H1 (cell line): ENCODE data around the gene GRIK2. TPM values are rescaled to one million over a fixed set of nuclear protein-coding genes. Genes with fewer than 3 reads are reported as not detected.

ENCODE experiments used
- GABPA ChIP-seq: IDR thresholded peaks from 2 replicates; pipeline ENCODE4 v1.6.1; 2011; ENCODE audit warnings: mild to moderate bottlenecking, low read length, moderate library complexity, borderline replicate concordance; ENCODE audit not compliant: insufficient read depth
- HDAC2 ChIP-seq, 2 experiments: fragments of 300-600 bp in 1 of 2; sonication (generic) in 1 of 2; IDR thresholded peaks; 2 replicates each; pipeline ENCODE4 v1.6.1; 2011 to 2012; ENCODE audit warnings: low read depth in 2 of 2, low read length in 2 of 2, mild to moderate bottlenecking in 2 of 2, moderate library complexity in 2 of 2, borderline replicate concordance in 1 of 2, inconsistent platforms in 1 of 2
- HDAC6 ChIP-seq: IDR thresholded peaks from one replicate; pipeline ENCODE4 v1.7.1; 2012; ENCODE audit warnings: low read depth, mild to moderate bottlenecking, inconsistent platforms, low read length, moderate library complexity
- KDM5A ChIP-seq: fragments of 200-600 bp; IDR thresholded peaks from 2 replicates; pipeline ENCODE4 v1.7.1; 2012; ENCODE audit warnings: mild to moderate bottlenecking, low read length, inconsistent platforms, mixed read lengths
- YY1 ChIP-seq: IDR thresholded peaks from 2 replicates; pipeline ENCODE4 v1.6.1; 2011; ENCODE audit warnings: low read depth, mild to moderate bottlenecking, low read length
- ZNF274 ChIP-seq: IDR thresholded peaks from 2 replicates; pipeline ENCODE4 v1.7.0; 2012; ENCODE audit warnings: low read length, borderline replicate concordance; ENCODE audit errors: extremely low read depth
- polyA plus RNA-seq, 7 experiments: library from polyadenylated mRNA; depleted of rRNA in 3 of 7; stranded (reverse) in 5 of 7; unstranded in 2 of 7; fragments of >200 nt in 5 of 7; fragments of 200-250 nt in 2 of 7; gene quantifications; 1 replicate in 5 of 7; 2 replicates in 1 of 7; 4 replicates in 1 of 7; pipeline versions ENCODE4 v1.2.1 to v1.2.3, GENCODE V29; 2011 to 2013; ENCODE audit warnings: missing spikeins in 2 of 7, mixed read lengths in 2 of 7
- total RNA-seq: library from RNA; stranded (reverse); fragmentation: NEBNext Ultra II Directional; extraction: Animal tissue kit (Norgen Biotek cat#: 25700); gene quantifications from 2 replicates; pipeline ENCODE4 v1.2.1, GENCODE V29; 2021
- TF ChIP-seq, protein P1 (sequence below): fragments of 300-600 bp; sonication (generic); IDR thresholded peaks from 2 replicates; pipeline ENCODE4 v1.7.1; 2012; ENCODE audit warnings: low read length, moderate library complexity, mild to moderate bottlenecking, inconsistent platforms; ENCODE audit not compliant: insufficient replicate concordance
- TF ChIP-seq, protein P2 (sequence below): IDR thresholded peaks from 2 replicates; pipeline ENCODE4 v1.6.1; 2012; ENCODE audit warnings: low read length, inconsistent platforms

GRIK2 gene
- total and polyA plus RNA-seq, 2 of the 8 experiments (the other 6 are each of a cell fraction or from before 2014, with no cell fraction given): 1.8 to 2.2 TPM

DNA sequence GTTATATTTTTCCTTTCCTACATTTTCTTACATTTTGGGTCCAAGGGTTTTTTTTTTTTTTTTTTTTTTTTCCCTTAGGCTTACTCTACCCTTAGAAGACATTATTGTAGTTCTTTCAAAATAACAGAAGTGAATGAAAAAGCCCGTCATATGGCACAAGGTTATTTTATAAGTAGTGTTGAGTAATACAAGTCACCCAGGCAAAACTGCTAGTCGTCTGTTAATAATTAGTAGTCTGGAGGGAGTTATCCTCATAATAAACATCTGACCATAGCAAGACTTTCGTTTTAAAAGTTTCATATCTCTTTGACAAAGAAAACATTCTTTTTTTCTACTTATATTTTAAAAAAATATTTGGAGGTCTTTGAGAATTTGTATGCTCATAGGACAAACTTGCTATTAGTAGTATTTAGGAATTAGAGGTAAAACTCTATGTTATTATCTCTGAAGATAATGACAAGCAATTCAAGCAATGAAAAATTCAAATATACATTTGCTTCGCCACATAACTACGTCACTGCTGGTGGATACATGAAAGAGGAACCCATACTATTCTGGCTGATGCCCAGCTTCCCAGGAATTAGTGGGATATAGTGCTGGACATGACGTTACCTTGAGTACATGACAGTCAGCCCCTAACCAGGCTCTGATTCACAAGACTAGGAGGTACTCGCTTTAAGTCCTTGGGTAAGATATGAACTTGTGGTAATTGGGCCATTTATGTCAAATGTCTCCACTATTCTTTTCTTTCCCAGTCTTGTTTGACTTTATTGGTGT is 532.8 kb downstream of the GRIK2 start (continued):
- TF ChIP-seq, protein P1, sequence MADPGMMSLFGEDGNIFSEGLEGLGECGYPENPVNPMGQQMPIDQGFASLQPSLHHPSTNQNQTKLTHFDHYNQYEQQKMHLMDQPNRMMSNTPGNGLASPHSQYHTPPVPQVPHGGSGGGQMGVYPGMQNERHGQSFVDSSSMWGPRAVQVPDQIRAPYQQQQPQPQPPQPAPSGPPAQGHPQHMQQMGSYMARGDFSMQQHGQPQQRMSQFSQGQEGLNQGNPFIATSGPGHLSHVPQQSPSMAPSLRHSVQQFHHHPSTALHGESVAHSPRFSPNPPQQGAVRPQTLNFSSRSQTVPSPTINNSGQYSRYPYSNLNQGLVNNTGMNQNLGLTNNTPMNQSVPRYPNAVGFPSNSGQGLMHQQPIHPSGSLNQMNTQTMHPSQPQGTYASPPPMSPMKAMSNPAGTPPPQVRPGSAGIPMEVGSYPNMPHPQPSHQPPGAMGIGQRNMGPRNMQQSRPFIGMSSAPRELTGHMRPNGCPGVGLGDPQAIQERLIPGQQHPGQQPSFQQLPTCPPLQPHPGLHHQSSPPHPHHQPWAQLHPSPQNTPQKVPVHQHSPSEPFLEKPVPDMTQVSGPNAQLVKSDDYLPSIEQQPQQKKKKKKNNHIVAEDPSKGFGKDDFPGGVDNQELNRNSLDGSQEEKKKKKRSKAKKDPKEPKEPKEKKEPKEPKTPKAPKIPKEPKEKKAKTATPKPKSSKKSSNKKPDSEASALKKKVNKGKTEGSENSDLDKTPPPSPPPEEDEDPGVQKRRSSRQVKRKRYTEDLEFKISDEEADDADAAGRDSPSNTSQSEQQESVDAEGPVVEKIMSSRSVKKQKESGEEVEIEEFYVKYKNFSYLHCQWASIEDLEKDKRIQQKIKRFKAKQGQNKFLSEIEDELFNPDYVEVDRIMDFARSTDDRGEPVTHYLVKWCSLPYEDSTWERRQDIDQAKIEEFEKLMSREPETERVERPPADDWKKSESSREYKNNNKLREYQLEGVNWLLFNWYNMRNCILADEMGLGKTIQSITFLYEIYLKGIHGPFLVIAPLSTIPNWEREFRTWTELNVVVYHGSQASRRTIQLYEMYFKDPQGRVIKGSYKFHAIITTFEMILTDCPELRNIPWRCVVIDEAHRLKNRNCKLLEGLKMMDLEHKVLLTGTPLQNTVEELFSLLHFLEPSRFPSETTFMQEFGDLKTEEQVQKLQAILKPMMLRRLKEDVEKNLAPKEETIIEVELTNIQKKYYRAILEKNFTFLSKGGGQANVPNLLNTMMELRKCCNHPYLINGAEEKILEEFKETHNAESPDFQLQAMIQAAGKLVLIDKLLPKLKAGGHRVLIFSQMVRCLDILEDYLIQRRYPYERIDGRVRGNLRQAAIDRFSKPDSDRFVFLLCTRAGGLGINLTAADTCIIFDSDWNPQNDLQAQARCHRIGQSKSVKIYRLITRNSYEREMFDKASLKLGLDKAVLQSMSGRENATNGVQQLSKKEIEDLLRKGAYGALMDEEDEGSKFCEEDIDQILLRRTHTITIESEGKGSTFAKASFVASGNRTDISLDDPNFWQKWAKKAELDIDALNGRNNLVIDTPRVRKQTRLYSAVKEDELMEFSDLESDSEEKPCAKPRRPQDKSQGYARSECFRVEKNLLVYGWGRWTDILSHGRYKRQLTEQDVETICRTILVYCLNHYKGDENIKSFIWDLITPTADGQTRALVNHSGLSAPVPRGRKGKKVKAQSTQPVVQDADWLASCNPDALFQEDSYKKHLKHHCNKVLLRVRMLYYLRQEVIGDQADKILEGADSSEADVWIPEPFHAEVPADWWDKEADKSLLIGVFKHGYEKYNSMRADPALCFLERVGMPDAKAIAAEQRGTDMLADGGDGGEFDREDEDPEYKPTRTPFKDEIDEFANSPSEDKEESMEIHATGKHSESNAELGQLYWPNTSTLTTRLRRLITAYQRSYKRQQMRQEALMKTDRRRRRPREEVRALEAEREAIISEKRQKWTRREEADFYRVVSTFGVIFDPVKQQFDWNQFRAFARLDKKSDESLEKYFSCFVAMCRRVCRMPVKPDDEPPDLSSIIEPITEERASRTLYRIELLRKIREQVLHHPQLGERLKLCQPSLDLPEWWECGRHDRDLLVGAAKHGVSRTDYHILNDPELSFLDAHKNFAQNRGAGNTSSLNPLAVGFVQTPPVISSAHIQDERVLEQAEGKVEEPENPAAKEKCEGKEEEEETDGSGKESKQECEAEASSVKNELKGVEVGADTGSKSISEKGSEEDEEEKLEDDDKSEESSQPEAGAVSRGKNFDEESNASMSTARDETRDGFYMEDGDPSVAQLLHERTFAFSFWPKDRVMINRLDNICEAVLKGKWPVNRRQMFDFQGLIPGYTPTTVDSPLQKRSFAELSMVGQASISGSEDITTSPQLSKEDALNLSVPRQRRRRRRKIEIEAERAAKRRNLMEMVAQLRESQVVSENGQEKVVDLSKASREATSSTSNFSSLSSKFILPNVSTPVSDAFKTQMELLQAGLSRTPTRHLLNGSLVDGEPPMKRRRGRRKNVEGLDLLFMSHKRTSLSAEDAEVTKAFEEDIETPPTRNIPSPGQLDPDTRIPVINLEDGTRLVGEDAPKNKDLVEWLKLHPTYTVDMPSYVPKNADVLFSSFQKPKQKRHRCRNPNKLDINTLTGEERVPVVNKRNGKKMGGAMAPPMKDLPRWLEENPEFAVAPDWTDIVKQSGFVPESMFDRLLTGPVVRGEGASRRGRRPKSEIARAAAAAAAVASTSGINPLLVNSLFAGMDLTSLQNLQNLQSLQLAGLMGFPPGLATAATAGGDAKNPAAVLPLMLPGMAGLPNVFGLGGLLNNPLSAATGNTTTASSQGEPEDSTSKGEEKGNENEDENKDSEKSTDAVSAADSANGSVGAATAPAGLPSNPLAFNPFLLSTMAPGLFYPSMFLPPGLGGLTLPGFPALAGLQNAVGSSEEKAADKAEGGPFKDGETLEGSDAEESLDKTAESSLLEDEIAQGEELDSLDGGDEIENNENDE: no peak
- TF ChIP-seq YY1 (no peak), KDM5A (no peak), HDAC6 (no peak), HDAC2 (IDR thresholded peaks at IDR 0.05; ENCODE audit: borderline replicate concordance in 1 of 2, low read depth in 2 of 2, low read length in 2 of 2) (no peak), ZNF274 (no peak), GABPA (no peak)
- TF ChIP-seq, protein P2, sequence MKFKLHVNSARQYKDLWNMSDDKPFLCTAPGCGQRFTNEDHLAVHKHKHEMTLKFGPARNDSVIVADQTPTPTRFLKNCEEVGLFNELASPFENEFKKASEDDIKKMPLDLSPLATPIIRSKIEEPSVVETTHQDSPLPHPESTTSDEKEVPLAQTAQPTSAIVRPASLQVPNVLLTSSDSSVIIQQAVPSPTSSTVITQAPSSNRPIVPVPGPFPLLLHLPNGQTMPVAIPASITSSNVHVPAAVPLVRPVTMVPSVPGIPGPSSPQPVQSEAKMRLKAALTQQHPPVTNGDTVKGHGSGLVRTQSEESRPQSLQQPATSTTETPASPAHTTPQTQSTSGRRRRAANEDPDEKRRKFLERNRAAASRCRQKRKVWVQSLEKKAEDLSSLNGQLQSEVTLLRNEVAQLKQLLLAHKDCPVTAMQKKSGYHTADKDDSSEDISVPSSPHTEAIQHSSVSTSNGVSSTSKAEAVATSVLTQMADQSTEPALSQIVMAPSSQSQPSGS: no peak
